SH-SY5Y (cell line): ENCODE measurements around the gene LRRC4C.

Experiments used
- GATA2 ChIP-seq: IDR thresholded peaks from 2 replicates; pipeline ENCODE4 v1.6.1; 2011; ENCODE audit warnings: mild to moderate bottlenecking, low read depth, low read length
- GATA3 ChIP-seq: IDR thresholded peaks from 2 replicates; pipeline ENCODE4 v1.6.1; 2011; ENCODE audit warnings: low read depth, mild to moderate bottlenecking, low read length, moderate library complexity

DNA sequence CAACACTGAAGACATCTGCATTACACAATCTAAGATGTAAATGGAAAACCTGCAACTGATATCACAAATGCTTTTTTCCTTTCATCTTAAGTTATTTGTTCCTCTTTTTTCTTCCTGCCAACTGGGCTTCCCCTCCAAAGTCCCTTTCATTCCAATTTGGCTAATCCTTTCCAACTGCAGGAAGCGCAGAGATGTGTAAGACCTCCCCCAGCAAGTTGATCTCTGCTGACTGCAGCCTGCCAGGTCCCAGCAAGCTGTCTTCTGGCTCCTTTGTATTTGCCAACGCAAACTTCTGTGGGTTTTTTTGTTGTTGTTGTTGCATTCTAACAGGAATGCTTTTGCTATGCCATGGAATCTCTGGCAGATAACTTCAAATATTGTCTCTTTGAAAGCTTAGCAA is 38.5 kb upstream of the LRRC4C start:
- TF ChIP-seq GATA3: no peak
- no peak for TF ChIP-seq GATA2
